GM19099 (cell line): ENCODE data around the gene CFAP157.

Source experiments
- POLR2A ChIP-seq: IDR thresholded peaks from 3 replicates; pipeline ENCODE4 v1.6.1; 2011; ENCODE audit warnings: low read depth; ENCODE audit not compliant: insufficient read length; ENCODE audit errors: extremely low read depth

Gene CFAP157

DNA sequence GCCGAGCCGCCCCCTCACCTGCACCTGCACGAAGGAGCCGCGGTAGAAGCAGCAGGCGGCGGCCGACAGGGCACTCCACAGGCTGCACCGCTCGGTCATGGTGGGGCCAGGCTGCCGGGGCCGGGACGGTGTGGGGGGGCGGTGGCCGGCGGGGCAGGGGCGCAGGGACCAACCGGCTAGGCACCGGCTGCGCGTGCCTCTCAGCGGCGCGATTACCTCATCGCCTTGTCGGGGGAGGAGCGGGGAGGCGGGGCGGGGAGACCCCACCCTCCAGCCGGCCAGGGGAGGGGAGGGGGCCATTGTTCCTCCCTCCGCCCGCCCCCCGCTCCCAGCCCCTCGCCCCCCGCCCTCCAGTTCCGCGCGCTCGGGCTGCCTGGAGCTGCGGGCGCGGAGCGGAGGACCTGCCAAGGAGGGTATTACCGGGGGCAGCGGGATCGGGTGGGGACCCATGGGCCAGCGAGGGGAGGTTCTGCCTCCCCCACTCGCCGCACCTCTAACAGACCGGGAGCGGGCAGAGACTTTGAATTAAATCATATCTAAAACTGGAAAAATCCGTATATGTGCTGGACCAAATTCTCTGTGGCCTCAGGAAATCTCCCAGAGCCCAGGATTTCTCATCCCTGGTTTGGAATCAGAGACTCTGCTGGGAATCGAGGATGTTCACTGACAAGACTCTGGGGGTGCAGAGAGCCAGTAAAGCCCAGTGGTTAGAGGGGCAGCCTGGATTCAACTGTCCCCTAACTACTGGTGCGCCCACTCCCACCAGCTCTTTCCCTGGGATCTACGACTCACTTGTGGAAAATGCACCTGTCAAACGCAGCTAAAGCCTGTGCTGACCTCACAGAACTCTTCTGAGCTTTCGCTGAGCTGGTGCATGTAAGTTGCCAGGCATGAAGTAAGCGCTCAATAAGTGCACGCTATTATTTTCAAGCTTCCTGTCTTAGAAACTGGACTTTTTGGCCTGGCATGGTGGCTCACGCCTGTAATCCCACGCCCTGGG lies 48.6 kb downstream of the CFAP157 start:
- TF ChIP-seq POLR2A = no peak

DNA sequence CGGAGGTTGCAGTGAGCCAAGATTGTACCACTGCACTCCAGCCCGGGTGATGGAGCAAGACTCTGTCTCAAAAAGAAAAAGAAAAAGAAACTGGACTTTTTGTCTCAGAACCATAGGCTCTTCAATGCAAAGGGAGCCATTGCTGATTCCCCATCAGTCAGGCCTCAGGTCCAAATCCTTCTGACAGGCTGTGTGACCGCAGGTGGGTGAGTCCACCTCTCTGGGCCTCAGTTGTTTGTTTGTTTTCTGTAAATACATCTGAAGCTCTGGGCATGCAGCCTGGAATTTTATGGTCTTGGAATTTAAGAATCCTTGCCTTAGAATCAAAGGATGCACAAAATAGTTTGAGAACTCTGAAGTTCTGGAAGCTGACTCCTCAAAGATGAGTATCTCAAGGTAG lies 49.4 kb downstream of the CFAP157 start:
- TF ChIP-seq POLR2A = no peak

GRCh38 chr9:127758843-127759242 lies 52.1 kb downstream of the CFAP157 start:
- TF ChIP-seq POLR2A = no peak

DNA sequence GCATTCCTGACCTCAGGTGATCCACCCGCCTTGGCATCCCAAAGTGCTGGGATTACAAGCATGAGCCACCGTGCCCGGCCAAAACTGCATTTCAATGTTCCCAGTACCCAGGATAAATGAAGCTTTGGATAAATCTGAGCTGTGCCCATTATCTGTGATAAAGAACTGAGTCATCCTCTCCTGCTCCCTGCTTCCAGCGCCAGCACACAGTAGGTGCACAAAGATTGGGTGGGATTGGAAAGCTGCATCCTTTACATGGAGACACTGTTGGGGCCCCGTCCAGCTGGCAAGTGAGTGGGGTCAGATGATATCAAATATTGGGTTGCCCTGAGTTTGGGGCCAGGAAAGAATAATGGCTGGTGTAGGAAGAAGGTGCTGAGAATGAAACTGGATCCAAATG lies 54.3 kb downstream of the CFAP157 start:
- TF ChIP-seq POLR2A = no peak

DNA sequence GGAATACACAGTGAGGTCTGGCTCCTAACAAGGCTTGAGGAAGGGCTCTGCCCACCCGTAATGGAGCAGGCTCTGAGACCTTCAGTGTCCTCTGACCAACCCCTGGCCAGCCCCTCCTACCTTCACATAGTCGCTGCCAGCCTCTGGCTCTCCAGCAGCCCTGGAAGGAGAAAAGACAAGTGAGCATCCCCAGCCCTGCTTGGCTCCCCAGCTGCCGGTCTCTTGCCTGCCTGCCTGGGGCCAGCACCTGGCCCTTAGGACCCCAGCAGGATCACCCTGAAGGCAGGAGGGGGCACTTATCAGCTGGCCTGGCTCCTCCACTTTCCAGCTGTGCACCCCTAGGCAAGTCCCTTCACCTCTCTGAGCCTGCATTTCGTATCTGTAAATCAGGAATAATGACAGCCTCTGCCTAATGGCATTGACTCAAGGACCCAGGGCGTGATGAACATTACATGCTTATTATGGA lies 54.7 kb downstream of the CFAP157 start:
- no peak for TF ChIP-seq POLR2A

- TF ChIP-seq POLR2A = no peak
Measured at GRCh38 chr9:127762111-127762676, 55.4 kb downstream of the CFAP157 start.

DNA sequence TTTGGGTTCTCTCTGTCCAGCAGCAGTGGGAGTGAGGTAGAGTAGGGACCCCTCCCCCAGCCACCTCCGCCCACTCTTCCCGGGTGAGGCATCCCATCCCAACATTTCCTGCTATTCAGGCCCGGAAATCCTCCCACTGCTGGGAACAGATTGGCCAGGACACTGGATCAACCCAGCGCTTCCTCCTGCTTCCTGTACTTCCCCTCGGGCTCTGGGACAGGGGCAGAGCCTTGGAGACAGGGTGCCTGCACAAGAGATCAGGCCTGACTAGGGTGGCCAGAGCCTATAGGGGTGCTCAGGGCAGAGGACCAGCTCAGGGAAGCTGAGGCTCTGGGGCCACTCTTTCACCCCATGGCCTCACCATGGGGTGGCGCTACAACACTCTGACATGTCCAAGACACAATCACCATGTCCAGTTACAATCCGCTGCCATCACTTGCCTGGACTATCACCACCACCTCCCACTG lies 57.2 kb downstream of the CFAP157 start:
- TF ChIP-seq POLR2A = no peak

GRCh38 chr9:127765418-127765817 lies 58.6 kb downstream of the CFAP157 start:
- TF ChIP-seq POLR2A = no peak
